Activated T-cell treated with anti-CD3 and anti-CD28 coated beads for 4 hours (primary cell): Measurements from ENCODE around the gene SSTR1.
"Not testable (repeated sequence)": the region's sequence is repeated elsewhere in the genome, so short reads cannot be mapped to it uniquely, and the experiment has no call there.

Experiments used
- DNase-seq: peaks from one replicate; pipeline ENCODE4 v3.0.0-alpha.2; 2020

SSTR1 gene

GRCh38 chr14:38207736-38208617, at the start of gene SSTR1:
Gene SSTR1, plus strand, starts transcription at chr14:38207904. Its CDS starts 1,486 bp downstream, at chr14:38209390.
- DNase-seq: no peak

GRCh38 chr14:38158468-38158867, 49.2 kb upstream of the SSTR1 start:
- DNase-seq: no peak

GRCh38 chr14:38168416-38168815, 39.3 kb upstream of the SSTR1 start:
- DNase-seq: no peak

GRCh38 chr14:38171197-38171596, 36.5 kb upstream of the SSTR1 start:
- no peak for DNase-seq

- no peak for DNase-seq
These were observed 33.0 kb upstream of the SSTR1 start for GRCh38 chr14:38174711-38175110.

- no peak for DNase-seq
These were observed 32.0 kb upstream of the SSTR1 start for GRCh38 chr14:38175658-38176057.

GRCh38 chr14:38176379-38176778, 31.3 kb upstream of the SSTR1 start:
- DNase-seq: no peak

- no peak for DNase-seq
These were observed 23.6 kb upstream of the SSTR1 start for GRCh38 chr14:38184132-38184531.

- DNase-seq: no peak
These were observed 22.0 kb upstream of the SSTR1 start for GRCh38 chr14:38185671-38186070.

- DNase-seq: no peak
These were observed 21.5 kb upstream of the SSTR1 start for GRCh38 chr14:38186216-38186615.

GRCh38 chr14:38187528-38187927, 20.2 kb upstream of the SSTR1 start:
- no peak for DNase-seq

- no peak for DNase-seq
These were observed 17.6 kb upstream of the SSTR1 start for GRCh38 chr14:38189930-38190726.

- DNase-seq: not testable (repeated sequence)
These were observed 16.9 kb upstream of the SSTR1 start for GRCh38 chr14:38190846-38191245.

- DNase-seq: not testable (repeated sequence)
These were observed 16.2 kb upstream of the SSTR1 start for GRCh38 chr14:38191491-38191890.

GRCh38 chr14:38197001-38197783, 10.5 kb upstream of the SSTR1 start:
- DNase-seq: no peak

GRCh38 chr14:38197784-38198335, 9.8 kb upstream of the SSTR1 start:
- DNase-seq: no peak

- no peak for DNase-seq
These were observed 9.3 kb upstream of the SSTR1 start for GRCh38 chr14:38198425-38198824.

- no peak for DNase-seq
These were observed 8.6 kb upstream of the SSTR1 start for GRCh38 chr14:38199076-38199475.

GRCh38 chr14:38199739-38200138, 8.0 kb upstream of the SSTR1 start:
- no peak for DNase-seq

GRCh38 chr14:38201137-38201828, 6.4 kb upstream of the SSTR1 start:
- no peak for DNase-seq

- DNase-seq: no peak
These were observed 5.1 kb upstream of the SSTR1 start for GRCh38 chr14:38202444-38203191.
